GM12878 (cell line): ENCODE measurements around the gene TBXA2R. TPM values are rescaled to one million over a fixed set of nuclear protein-coding genes. Genes with fewer than 3 reads are reported as not detected.
A peak's percentile ranks its signal among the peaks of the same experiment; 100 is the strongest.

Source experiments
- ATAC-seq: fragments of 200-7000 bp; cut with Tn5 transposase; 3 replicates; pipeline ENCODE4 v1.9.1; 2020; ENCODE audit warnings: mild to moderate bottlenecking, moderate library complexity
- BruUV-seq: library from RNA; stranded (reverse); fragments of 400-500 nt; replicated peaks from 2 replicates; lab custom pipeline; 2021; lab: Mats Ljungman, UMichigan
- CTCF ChIA-PET: fragments of 300-600 bp; sonication (Branson Sonifier 250); formaldehyde crosslinking; extraction: SDS; loops from one replicate; lab custom pipeline; 2021; ENCODE audit warnings: inconsistent platforms; lab: Yijun Ruan, JAX
- POLR2A ChIA-PET: fragments of 350-600 bp; formaldehyde crosslinking; extraction: SDS; loops from one replicate; lab custom pipeline; 2021; ENCODE audit warnings: inconsistent platforms; lab: Charles Lee
- RAD21 ChIA-PET: fragments of 300-600 bp; sonication (Branson Sonifier 250); formaldehyde crosslinking; loops from one replicate; lab custom pipeline; 2023; ENCODE audit warnings: antibody characterized with exemption; ENCODE audit not compliant: unreplicated experiment; lab: Charles Lee
- SMC1A ChIA-PET: fragments of 300-600 bp; sonication (Branson Sonifier 250); formaldehyde crosslinking; loops from one replicate; lab custom pipeline; 2023; ENCODE audit not compliant: unreplicated experiment, uncharacterized antibody; lab: Charles Lee
- DNase-seq: peaks from one replicate; pipeline ENCODE4 v3.0.0-alpha.2; 2011; ENCODE audit warnings: low read depth, low spot score
- FAIRE-seq: peaks from 3 replicates; lab custom pipeline; 2011; peaks lifted over from hg19 to GRCh38; lab: Jason Lieb, UNC
- H2AFZ ChIP-seq: 2 replicates; pipeline ENCODE4 v1.6.0; 2011; ENCODE audit warnings: low read depth, low read length, control low read depth; ENCODE audit not compliant: control insufficient read depth
- H3K27ac ChIP-seq: 2 replicates; pipeline ENCODE4 v1.5.1; 2011; ENCODE audit warnings: control low read depth; ENCODE audit not compliant: control insufficient read depth, insufficient read depth
- H3K27me3 ChIP-seq, 2 experiments: replicated peaks in 1 of 2; 2 replicates each; pipeline versions ENCODE4 v1.6.0 to v1.6.1; 2011; ENCODE audit warnings: low read length in 1 of 2; ENCODE audit not compliant: control insufficient read depth in 2 of 2, insufficient read depth in 2 of 2
- H3K36me3 ChIP-seq, 2 experiments: 2 replicates each; pipeline ENCODE4 v1.5.1; 2011; ENCODE audit warnings: low read length in 1 of 2; ENCODE audit not compliant: control insufficient read depth in 2 of 2, insufficient read depth in 2 of 2
- H3K4me1 ChIP-seq: 2 replicates; pipeline ENCODE4 v1.6.1; 2011; ENCODE audit warnings: mild to moderate bottlenecking, low read length, moderate library complexity, mixed read lengths; ENCODE audit not compliant: control insufficient read depth, insufficient read depth
- H3K4me2 ChIP-seq: 2 replicates; pipeline ENCODE4 v1.6.0; 2011; ENCODE audit warnings: control low read depth; ENCODE audit not compliant: control insufficient read depth, insufficient read depth
- H3K4me3 ChIP-seq: fragments of 200-600 bp; sonication (generic); 2 replicates; pipeline ENCODE4 v1.5.1; 2016
- H3K79me2 ChIP-seq: 2 replicates; pipeline ENCODE4 v1.6.0; 2011; ENCODE audit warnings: low read length; ENCODE audit not compliant: control insufficient read depth, insufficient read depth
- H3K9ac ChIP-seq: 2 replicates; pipeline ENCODE4 v1.8.0; 2011; ENCODE audit warnings: low read length, control low read depth, mixed read lengths; ENCODE audit not compliant: control insufficient read depth, insufficient read depth
- H3K9me3 ChIP-seq: replicated peaks from 3 replicates; pipeline ENCODE4 v1.5.1; 2011; ENCODE audit warnings: mild to moderate bottlenecking, low read length; ENCODE audit not compliant: control insufficient read depth, insufficient read depth
- H4K20me1 ChIP-seq: 2 replicates; pipeline ENCODE4 v1.6.0; 2011; ENCODE audit not compliant: control insufficient read depth, insufficient read depth
- ASH2L ChIP-seq: fragments of 300-600, 200-600 bp; sonication (generic); IDR thresholded peaks from 2 replicates; pipeline ENCODE4 v1.6.1; 2017; ENCODE audit warnings: low read depth, mild to moderate bottlenecking, borderline replicate concordance
- EZH2 ChIP-seq: IDR thresholded peaks from 2 replicates; pipeline ENCODE4 v1.6.1; 2012; ENCODE audit warnings: low read depth, mild to moderate bottlenecking, control low read depth, inconsistent platforms, low read length, borderline replicate concordance; ENCODE audit not compliant: control insufficient read depth
- FOXM1 ChIP-seq: IDR thresholded peaks from 2 replicates; pipeline ENCODE4 v1.6.1; 2012; ENCODE audit warnings: low read depth, mild to moderate bottlenecking, inconsistent platforms, low read length, moderate library complexity
- KAT2A ChIP-seq: conservative IDR thresholded peaks from 2 replicates; pipeline ENCODE4 v1.6.1; 2011; ENCODE audit warnings: low read depth, low read length; ENCODE audit not compliant: control insufficient read depth
- MTA3 ChIP-seq: IDR thresholded peaks from 2 replicates; pipeline ENCODE4 v1.6.1; 2012; ENCODE audit warnings: low read length, inconsistent platforms, borderline replicate concordance
- NR2C2 ChIP-seq: IDR thresholded peaks from 2 replicates; pipeline ENCODE4 v1.6.1; 2011; ENCODE audit warnings: borderline replicate concordance, low read depth; ENCODE audit not compliant: control insufficient read depth, insufficient read length
- SIX5 ChIP-seq: IDR thresholded peaks from 2 replicates; pipeline ENCODE4 v1.6.1; 2011; ENCODE audit warnings: mild to moderate bottlenecking, low read depth, low read length, moderate library complexity; ENCODE audit not compliant: severe bottlenecking
- STAT1 ChIP-seq: fragments of 450-650 bp; conservative IDR thresholded peaks from 2 replicates; pipeline ENCODE4 v1.6.1; 2014; ENCODE audit warnings: antibody characterized with exemption, mild to moderate bottlenecking
- ZNF622 ChIP-seq: fragments of 450-650 bp; IDR thresholded peaks from 2 replicates; pipeline ENCODE4 v1.6.1; 2017; ENCODE audit warnings: mild to moderate bottlenecking, inconsistent platforms
- WGBS: methylation state at CpG from one replicate; pipeline ENCODE4 v1.1.6; 2016; ENCODE audit warnings: low lambda C conversion rate; ENCODE audit not compliant: insufficient replicate concordance, insufficient coverage; ENCODE audit errors: missing lambda C conversion rate; 5-methylcytosine and 5-hydroxymethylcytosine counted together
- in situ Hi-C: fragments of 300-500 bp; cut with MboI; formaldehyde crosslinking; loops from 9 replicates; pipeline ENCODE4 v1.14.3; 2018; ENCODE audit warnings: mixed read lengths
- intact Hi-C: fragments of 100-400 bp; cut with micrococcal nuclease; formaldehyde crosslinking; loops from one replicate; pipeline ENCODE4 v1.14.2; 2022; ENCODE audit not compliant: unreplicated experiment
- polyA plus RNA-seq, 11 experiments: library from polyadenylated mRNA; depleted of rRNA in 4 of 11; unstranded in 6 of 11; stranded (reverse) in 5 of 11; fragments of >200 nt; fragmentation: Nextera tagmentation in 4 of 11; fragmentation: Illumina TruSeq in 1 of 11; extraction: Ambion mirVana in 4 of 11; extraction: Trizol in 1 of 11; gene quantifications; 1 replicate in 1 of 11; 2 replicates in 10 of 11; pipeline versions ENCODE4 v1.2.1 to v1.2.3, GENCODE V29; 2011 to 2016; ENCODE audit warnings: inconsistent platforms in 2 of 11, missing spikeins in 2 of 11, low read depth in 1 of 11
- total RNA-seq, 4 experiments: library from RNA; depleted of rRNA in 3 of 4; stranded (reverse); fragments of >200 nt in 3 of 4; fragmentation: Illumina TruSeq in 1 of 4; extraction: Trizol in 1 of 4; gene quantifications; 2 replicates each; pipeline versions ENCODE4 v1.2.1 to v1.2.3, GENCODE V29; 2013 to 2021
- TF ChIP-seq, protein P1 (sequence below): fragments of 450-650 bp; formaldehyde crosslinking; IDR thresholded peaks from 2 replicates; pipeline ENCODE4 v1.5.0; 2022; ENCODE audit warnings: mild to moderate bottlenecking, missing genetic modification characterization
- TF ChIP-seq, protein P2 (sequence below): fragments of 450-650 bp; IDR thresholded peaks from 2 replicates; pipeline ENCODE4 v1.6.1; 2018; ENCODE audit warnings: borderline replicate concordance, mild to moderate bottlenecking; ENCODE audit not compliant: partially characterized antibody
- TF ChIP-seq, protein P3 (sequence below): fragments of 450-650 bp; IDR thresholded peaks from 2 replicates; pipeline ENCODE4 v1.6.1; 2016; ENCODE audit warnings: mild to moderate bottlenecking
- TF ChIP-seq, protein P4 (sequence below): fragments of 450-650 bp; IDR thresholded peaks from 2 replicates; pipeline ENCODE4 v1.6.1; 2014; ENCODE audit warnings: mild to moderate bottlenecking

Gene TBXA2R
- total and polyA plus RNA-seq, 10 of the 15 experiments (the other 5 are each of a cell fraction or from before 2014, with no cell fraction given): 0.03 TPM; not detected in 8

DNA sequence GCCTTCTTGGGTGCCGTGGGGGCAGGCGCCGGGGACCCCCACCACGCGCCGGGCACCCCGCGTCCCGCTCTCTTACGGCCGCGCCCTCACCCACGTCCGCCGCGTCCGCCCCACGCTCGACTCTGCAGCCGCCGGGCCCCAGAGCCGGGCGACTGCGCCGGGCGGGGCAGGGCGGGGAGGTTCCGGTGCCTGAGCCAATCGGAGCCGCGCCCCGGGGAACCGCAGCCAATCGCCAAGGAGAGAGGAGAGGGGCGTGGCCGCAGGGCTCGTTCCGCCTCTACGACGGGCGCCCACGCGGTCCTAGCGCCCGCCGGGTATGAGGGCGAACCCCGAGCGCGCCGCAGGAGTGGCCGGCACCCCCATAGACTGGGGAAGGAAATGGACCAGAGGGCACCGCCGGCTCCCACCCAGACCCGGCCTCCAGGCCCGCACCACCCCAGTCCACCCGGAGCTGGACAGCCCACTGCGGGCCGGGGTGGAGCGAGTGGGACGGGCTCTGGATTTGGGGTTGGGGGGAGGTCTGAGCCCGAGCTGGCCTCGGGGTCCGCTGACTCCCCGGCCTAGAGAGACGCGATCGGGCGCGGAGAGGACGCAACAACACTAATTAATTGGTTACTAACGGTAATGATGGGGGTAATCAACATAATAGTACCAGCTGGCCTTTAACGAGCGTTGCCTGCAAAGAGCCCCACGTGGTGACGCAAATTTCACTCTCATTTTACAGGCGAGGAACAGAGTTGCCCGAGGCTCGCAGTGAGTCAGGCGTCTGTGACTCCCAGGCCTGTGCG is 49.0 kb downstream of the TBXA2R start, which contains the start of gene MFSD12:
TSS of gene MFSD12 (minus strand) at position 126 of the 788 bp plus-strand sequence. CDS start 183 bp downstream, outside the sequence.
- H3K79me2 ChIP-seq: peaks cover 34% of the 10 kb centered on the region
- intact Hi-C loops: loop anchor here (5.0 kb wide), 1 partner anchor 70 kb away; the partner anchor contains the start of gene CACTIN
- peak within 1 kb of the TSS; percentile 50 for H3K9ac ChIP-seq
- RAD21 ChIA-PET: interaction anchor here (1.1 to 1.2 kb wide), 3 partner anchors 13 to 129 kb away, joined by 3 to 4 read pairs (median 4); partner anchors contain the start of gene CACTIN
- DNase-seq (peak; percentile 57), ATAC-seq (peak; percentile 94), FAIRE-seq (peak; percentile 70)
- peak within 1 kb of the TSS; percentile 57 for H3K27ac ChIP-seq
- peaks cover 25% of the 10 kb centered on the region for H3K4me1 ChIP-seq
- no peaks in the 10 kb centered on the region for H4K20me1 ChIP-seq
- SMC1A ChIA-PET: no interaction called here
- CTCF ChIA-PET: interaction anchor here (0.7 to 2.0 kb wide), 2 partner anchors 12 to 163 kb away, joined by 3 to 9 read pairs; no protein-coding TSS in a partner anchor
- H3K36me3 ChIP-seq: no peaks in the 10 kb centered on the region
- BruUV-seq: TSS peak; percentile 84
- WGBS: under 1% methylated on average over 37 of the region's 81 CpGs
- H3K4me2 ChIP-seq: peak within 1 kb of the TSS; percentile 75
- H2AFZ ChIP-seq: peak within 1 kb of the TSS; percentile 82
- H3K9me3 ChIP-seq: no peaks in the 10 kb centered on the region
- H3K27me3 ChIP-seq: no peaks in the 10 kb centered on the region
- in situ Hi-C loops: no loop called here
- peak within 1 kb of the TSS; percentile 99 for H3K4me3 ChIP-seq
- POLR2A ChIA-PET: interaction anchor here (0.8 to 1.5 kb wide), 3 partner anchors 9 to 16 kb away, joined by 3 to 6 read pairs (median 4); partner anchors contain the start of gene HMG20B
- no peak for TF ChIP-seq SIX5
- TF ChIP-seq STAT1: no peak; the same call in 1 of the 2 replicates
- TF ChIP-seq FOXM1: no peak
- no peak for TF ChIP-seq ZNF622
- no peak for TF ChIP-seq NR2C2
- no peak for TF ChIP-seq ASH2L
- no peak for TF ChIP-seq EZH2
- no peak for TF ChIP-seq KAT2A
- TF ChIP-seq, protein P1, sequence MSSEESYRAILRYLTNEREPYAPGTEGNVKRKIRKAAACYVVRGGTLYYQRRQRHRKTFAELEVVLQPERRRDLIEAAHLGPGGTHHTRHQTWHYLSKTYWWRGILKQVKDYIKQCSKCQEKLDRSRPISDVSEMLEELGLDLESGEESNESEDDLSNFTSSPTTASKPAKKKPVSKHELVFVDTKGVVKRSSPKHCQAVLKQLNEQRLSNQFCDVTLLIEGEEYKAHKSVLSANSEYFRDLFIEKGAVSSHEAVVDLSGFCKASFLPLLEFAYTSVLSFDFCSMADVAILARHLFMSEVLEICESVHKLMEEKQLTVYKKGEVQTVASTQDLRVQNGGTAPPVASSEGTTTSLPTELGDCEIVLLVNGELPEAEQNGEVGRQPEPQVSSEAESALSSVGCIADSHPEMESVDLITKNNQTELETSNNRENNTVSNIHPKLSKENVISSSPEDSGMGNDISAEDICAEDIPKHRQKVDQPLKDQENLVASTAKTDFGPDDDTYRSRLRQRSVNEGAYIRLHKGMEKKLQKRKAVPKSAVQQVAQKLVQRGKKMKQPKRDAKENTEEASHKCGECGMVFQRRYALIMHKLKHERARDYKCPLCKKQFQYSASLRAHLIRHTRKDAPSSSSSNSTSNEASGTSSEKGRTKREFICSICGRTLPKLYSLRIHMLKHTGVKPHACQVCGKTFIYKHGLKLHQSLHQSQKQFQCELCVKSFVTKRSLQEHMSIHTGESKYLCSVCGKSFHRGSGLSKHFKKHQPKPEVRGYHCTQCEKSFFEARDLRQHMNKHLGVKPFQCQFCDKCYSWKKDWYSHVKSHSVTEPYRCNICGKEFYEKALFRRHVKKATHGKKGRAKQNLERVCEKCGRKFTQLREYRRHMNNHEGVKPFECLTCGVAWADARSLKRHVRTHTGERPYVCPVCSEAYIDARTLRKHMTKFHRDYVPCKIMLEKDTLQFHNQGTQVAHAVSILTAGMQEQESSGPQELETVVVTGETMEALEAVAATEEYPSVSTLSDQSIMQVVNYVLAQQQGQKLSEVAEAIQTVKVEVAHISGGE (CRISPR knock-in tag): no peak
- TF ChIP-seq, protein P2, sequence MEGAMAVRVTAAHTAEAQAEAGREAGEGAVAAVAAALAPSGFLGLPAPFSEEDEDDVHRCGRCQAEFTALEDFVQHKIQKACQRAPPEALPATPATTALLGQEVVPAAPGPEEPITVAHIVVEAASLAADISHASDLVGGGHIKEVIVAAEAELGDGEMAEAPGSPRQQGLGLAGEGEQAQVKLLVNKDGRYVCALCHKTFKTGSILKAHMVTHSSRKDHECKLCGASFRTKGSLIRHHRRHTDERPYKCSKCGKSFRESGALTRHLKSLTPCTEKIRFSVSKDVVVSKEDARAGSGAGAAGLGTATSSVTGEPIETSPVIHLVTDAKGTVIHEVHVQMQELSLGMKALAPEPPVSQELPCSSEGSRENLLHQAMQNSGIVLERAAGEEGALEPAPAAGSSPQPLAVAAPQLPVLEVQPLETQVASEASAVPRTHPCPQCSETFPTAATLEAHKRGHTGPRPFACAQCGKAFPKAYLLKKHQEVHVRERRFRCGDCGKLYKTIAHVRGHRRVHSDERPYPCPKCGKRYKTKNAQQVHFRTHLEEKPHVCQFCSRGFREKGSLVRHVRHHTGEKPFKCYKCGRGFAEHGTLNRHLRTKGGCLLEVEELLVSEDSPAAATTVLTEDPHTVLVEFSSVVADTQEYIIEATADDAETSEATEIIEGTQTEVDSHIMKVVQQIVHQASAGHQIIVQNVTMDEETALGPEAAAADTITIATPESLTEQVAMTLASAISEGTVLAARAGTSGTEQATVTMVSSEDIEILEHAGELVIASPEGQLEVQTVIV: peak; percentile 92
- no peak for TF ChIP-seq MTA3
- TF ChIP-seq, protein P3, sequence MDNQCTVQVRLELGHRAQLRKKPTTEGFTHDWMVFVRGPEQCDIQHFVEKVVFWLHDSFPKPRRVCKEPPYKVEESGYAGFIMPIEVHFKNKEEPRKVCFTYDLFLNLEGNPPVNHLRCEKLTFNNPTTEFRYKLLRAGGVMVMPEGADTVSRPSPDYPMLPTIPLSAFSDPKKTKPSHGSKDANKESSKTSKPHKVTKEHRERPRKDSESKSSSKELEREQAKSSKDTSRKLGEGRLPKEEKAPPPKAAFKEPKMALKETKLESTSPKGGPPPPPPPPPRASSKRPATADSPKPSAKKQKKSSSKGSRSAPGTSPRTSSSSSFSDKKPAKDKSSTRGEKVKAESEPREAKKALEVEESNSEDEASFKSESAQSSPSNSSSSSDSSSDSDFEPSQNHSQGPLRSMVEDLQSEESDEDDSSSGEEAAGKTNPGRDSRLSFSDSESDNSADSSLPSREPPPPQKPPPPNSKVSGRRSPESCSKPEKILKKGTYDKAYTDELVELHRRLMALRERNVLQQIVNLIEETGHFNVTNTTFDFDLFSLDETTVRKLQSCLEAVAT: peak; percentile 53; the same call in 1 of the 2 replicates
- TF ChIP-seq, protein P4, sequence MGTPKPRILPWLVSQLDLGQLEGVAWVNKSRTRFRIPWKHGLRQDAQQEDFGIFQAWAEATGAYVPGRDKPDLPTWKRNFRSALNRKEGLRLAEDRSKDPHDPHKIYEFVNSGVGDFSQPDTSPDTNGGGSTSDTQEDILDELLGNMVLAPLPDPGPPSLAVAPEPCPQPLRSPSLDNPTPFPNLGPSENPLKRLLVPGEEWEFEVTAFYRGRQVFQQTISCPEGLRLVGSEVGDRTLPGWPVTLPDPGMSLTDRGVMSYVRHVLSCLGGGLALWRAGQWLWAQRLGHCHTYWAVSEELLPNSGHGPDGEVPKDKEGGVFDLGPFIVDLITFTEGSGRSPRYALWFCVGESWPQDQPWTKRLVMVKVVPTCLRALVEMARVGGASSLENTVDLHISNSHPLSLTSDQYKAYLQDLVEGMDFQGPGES: no peak
